NCI-H1417 (cell line): ENCODE results near the gene OGG1.
"Not testable (repeated sequence)": the region's sequence is repeated elsewhere in the genome, so short reads cannot be mapped to it uniquely, and the experiment has no call there.

Experiments
- DNase-seq, 3 experiments: peaks; one replicate each; lab custom pipeline; 2025; lab: John Stamatoyannopoulos, UW

Gene OGG1

DNA sequence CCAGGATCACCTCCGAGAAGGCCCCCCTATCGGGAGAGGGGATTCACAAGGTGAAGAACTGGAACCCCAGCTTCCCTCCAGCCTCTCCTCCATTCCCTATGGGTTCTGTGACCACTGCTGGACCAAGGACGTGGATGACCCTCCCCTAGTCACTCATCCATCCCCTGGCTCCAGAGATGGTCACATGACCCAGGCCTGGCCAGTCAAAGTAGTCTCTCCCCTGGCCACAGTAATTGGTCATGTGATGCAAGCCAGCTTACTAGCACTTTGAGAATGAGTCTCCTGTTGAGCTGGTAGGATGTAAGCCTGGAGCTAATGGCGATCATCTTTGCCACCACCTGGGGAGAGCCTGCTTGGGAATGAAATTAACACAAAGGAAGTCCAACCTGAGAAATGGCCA lies 16.1 kb downstream of the OGG1 start:
- no peak for DNase-seq

DNA sequence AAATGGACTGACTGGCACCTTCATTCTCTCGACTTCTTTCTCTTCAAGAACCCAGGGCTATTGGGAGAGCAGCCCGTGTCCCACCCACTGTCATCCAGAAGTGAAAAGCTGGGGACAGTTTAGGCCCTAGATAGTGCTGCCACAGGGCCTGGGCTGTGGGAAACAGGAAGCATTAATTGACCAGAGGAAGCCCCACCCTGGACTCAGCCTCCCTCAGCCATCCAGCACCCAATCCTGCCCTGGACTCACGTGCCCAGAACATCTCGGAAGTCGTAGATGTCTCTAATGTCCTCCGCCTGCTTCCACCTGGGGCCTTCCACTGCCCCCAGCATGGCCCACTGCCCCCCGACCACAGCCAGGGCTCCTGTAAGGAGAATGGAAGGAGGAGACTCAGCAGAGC lies 17.7 kb downstream of the OGG1 start:
- no peak for DNase-seq

DNA sequence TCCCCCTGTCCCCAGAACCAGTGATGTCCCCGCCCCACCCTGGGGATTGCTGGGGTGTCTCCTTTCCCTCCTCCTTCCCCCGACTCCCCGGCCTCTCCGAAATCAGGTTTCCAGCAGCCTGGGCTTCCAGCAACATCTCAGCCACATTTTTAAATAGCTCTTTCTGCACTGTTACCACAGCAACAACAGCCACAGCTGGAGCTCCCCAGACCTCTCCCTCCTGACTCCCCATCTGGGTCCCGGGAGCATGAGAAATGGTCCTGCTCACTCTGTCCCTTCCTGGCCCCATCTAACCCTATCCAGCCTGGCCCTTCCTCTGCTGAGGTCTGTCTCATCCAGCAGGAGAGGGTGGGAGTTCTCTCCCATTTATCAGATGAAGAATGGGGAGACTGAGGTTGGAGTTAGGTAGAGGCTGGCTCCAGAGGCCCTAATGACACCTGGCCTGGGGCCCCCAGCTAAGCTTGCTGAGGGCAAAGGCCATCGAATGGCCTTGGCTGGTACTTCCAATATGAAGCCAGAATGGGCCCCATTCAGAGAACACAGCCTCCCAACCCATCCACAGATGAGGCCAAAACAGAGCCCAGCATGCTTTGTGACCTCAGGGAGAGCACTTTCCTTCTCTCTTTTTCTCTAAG lies 18.5 kb downstream of the OGG1 start:
- no peak for DNase-seq

DNA sequence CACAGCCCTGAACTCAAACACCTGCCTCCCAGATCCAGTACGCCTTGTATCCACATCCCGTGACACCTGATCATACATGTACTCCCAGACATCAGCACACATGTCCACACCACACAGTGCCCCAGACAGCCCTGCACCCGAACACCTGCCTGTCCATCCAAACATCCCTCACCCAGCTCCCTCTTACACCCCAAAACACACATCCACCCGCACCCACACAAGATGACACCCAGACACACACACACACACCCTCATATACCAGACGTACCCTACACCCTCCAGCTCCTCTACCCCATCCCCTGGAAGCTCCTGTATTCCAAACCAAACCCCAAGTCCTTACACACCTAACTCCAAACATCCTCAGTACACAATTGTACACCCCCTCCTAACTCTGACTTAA lies 19.3 kb downstream of the OGG1 start:
- no peak for DNase-seq

DNA sequence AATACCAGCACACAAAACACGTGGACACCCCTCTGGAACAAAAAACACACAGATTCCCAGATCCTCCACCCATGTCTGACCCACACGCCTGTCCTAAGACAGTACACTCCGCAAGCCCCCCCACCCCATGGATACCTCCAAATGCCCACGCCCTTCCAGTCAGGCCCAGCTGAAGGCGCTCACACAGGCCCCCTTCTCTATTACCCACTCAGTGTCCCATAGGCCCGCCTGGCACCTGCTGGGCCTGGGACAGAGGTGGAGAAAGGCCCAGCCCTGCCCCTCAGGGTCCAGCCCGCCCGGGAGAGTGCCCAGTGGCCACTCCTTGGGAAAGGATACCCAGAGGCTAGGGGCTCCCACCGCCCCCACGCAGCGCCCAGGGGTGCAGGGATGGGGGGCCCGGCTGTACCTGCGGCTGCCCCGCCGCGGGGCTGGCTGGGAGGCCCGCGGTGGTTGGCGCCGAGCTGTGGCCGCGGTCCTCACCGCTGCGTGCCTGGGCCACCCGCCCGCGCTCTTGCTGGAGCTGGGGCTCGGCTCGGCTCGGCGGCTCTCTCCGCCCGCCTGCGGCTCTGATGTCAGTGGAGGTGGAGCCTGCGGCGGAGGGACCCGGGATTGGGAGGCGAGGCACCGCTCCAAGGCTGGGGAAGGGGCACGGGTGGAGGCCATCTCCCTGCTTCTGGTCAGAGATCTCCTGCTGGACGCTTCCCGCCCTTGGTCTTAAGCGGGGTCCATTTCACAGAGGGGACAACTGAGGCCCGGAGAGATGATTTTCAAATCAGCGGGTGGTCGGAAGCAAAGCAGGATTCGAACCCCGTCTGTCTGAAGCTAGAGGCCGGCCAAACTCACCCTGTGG lies 19.9 kb downstream of the OGG1 start, which contains the start of gene CAMK1:
CAMK1 (minus strand) TSS at position 522 of the 850 bp plus-strand sequence. CDS start 2,198 bp downstream, outside the sequence.
- peak; percentile 1 to 51 (median 44) for DNase-seq

DNA sequence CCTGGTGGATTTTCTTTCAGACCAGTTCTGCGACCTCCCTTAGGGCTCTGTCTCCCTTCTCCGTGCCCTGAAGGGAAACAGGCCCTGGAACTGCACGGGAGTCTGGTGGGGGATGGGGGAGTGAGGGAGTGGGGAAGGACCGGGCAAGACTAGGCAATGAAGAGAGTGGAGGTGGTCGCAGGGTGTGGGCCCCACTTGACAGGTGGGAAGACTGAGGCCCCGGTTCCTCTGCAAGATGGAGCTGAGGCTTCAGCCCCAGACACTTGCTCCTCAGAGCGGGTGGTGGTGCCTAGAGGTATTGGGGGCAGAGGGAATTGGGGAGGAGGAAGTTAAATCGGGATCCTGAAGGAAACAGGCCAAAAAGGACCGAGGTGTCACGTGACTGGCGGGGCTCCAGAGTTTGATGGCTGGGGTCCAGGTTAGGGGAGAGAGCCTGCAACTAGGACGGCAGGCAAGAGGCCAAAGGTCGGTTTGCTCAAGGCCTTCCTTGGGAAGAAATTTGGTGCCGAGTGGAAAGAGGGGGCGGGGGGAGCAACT lies 20.6 kb downstream of the OGG1 start:
- no peak for DNase-seq

DNA sequence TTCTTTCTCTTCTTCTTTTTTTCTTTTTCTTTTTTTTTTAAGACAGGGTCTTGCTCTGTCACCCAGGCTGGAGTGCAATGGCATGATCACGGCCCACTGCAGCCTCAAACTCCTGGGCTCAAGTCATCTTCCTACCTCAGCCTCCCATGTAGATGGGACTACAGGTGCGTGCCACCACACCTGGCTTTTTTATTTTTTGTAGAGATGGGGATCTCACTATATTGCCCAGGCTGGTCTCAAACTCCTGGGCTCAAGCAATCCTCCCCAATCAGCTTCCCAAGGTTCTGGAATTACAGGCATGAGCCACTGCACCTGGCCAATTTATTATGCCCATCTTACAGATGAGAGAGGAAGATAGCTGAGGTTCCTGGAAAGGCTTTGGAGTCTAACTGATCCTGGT lies 21.3 kb downstream of the OGG1 start:
- DNase-seq: not testable (repeated sequence)

DNA sequence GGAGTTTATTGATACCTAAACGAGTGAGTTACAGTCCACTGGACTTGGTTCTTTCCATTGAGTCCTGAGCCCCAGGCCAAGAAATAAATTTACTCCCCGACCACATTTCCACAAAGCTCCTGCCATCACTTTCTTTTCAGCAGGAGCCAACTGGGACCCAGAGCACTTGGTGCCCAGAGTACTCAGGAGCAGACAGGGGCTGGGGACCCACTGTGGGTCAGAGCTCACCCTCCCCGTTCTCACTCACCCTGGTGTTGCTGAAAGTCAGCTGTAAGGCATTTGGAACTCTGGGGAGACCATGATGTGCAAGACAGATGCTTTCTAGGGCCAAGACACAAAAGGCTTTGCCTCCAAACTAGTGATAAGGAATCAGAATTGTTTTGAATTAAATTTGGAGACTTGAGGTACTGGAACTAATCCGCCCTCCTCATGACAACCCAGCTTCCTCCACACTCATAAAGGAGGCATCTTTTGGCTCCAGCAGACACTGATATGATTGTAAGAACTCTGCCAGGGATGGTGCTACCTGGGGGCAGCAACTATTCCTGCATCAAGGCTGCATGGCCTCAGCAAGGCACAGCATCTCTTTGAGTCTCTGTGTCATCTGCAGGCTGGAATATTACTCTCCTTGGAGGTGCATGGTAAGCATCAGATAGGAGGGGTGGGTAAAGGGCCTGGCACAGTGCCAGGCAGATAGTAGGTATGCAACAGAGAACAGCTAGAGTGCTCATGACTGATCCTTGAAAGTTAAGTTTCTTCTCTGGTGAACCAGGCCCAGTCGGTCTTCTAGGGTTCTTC lies 27.3 kb downstream of the OGG1 start:
- DNase-seq: no peak

DNA sequence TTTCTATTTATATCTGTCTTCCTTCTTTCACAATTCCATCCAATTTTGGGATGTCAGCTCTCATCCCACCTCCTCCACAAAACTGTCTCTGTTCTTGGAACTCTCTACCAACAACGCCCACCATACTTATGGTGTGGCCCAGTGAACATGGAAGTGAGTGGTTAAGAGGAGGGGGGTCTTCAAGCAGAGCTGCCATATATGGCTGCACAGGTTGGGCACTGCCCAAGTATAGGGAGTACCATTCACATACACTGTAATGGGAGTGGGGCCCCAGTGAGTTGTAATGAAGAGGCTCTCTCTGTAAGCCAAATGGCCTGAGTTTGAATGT lies 27.9 kb downstream of the OGG1 start:
- no peak for DNase-seq

DNA sequence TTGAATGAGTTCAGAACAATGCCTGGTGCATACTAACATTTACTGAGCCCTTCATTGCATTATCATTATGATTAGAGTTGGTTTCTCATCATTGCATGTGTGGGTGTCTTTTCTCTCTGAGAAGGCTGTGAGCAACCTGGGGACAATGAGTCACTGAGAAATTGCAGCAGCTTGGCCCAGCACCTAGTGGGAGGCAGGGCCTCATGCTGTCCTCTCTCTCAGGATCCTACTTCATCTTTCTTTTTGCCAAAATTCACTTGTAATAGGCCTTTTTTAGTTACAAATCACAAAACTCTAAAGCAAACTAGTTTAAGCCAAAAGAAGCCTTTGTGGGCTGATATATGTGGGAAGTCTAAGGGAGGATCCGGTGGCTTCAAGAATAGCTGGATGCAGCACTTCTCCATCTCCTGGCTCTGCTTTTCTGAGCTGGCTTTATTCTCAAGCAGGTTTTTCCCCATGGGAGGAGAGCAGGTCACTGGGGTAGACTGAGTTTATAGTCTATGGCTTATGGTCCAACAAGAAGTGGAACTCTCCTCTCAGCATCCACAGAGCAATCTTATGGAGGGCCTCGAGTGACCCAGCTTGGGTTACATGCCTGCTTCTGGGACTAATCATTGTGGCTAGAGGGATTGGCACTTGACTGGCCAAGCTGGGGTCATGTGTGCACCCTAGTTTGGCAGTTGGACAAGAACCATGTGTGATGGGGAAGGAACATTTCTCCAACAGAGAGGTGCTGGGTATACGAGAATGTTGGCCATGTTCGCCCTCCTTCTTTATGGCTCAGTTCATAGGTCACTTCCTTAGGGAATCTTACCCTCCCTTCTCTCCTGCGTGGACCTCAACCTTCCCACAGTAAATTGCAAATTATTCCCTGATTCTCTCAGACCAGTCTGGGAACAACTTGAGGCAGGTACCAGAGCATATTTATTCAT lies 28.7 kb downstream of the OGG1 start:
- DNase-seq: no peak

DNA sequence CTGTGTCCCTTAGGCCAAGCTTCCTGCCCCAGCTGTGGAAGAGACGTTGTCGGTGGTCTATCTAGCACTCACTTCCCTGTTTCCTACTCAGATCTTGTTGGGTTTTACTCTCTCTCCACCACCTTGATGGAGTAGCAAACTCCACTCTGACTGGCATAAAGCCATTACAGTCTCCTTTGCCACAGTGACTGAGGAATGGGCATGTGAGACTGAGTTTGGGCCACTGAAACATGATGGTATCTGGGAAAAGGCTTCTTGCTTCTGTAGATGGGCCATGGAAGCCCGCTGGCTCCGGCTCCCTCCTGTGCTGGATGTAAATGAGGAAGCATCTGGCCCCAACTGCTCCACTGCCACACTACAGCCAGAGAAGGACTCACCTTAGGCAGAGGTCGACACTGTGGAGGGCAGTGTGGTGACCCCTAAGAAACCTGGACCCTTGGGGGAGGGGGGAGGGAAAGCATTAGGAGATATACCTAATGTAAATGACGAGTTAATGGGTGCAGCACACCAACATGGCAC lies 29.4 kb downstream of the OGG1 start:
- no peak for DNase-seq

DNA sequence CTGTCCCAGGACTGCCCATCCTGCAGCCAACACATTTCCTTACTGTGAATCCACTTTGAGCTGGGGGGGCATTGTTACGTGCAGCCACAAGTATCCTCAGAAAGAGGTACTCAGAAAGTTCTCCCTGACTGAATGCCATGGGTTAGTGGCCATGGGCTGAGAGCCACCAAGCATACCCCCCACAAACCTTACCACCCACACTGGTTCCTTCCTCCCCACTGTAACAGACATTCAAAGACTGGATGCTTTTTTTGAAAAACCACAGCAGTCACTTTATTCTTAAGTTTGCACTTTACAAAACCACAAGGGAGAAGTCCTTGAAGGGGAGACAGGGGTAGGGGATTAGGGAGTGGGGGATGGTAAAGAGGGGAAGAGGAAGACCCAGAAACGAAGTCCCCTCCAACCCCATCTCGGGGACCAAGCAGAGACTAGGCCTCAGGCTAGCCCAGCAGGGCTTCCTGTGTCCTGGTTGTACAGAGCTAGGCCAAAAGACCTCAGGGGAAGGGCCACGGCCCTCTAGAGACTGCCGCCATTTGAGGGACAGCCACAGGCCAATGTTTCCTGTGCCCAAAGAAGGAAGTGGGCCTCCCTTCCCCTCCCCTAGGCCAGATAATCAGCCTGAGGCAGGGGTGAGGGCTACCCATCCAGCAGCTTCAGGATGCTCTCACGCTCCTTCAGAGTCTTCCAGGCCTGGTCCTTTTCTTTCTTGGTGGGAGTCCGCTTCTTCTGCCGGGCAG lies 30.1 kb downstream of the OGG1 start:
- DNase-seq: no peak

DNA sequence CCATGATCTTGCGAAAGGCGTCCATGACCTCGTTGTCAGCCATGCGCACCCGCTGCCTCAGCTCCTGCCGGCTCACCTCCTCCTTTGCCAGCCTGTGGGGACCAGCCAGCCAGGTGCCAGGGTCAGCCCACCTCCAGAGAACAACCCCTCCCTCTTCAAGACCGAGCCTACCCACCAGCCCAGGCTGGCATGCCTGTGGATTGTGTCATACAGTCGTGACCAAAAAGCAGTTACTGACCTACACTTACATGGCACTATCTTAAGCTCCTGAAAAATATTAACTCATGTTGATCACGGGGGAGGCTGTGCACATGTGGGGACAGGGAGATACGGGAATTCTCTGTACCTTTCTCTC lies 30.7 kb downstream of the OGG1 start:
- DNase-seq: no peak

DNA sequence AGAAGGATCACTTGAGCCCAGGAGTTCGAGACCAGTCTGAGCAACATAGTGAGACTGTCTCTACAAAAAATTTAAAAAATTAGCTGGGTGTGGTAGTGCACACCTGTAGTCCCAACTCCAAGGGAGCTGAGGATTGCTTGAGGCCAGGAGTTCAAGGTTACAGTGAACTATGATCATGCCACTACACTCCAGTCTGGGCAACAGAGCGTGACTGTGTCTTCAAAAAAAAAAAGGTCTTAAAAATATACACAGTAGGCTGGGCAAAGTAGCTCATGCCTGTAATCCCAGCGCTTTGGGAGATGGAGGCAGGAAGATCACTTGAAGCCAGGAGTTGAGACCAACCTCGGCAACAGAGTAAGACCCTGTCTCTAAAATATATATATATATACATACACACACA lies 31.2 kb downstream of the OGG1 start:
- no peak for DNase-seq

DNA sequence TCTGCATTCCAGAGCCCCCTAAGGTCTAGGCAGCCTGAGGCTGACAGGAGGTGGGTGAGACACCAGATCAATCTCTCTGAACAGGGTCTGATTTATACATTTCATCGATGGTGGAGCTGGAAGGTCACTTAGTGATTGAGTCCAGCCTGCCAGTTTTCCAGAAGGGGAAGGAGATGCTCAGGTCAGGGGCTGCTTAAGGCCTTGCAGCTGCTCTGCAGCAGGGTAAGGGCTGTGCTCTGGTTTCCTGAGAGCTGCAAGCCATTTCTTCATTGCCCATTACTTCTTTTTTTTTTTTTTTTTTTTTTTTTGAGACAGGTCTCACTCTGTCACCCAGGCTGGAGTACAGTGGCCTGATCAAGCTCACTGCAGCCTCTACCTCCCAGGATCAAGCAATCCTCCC lies 31.8 kb downstream of the OGG1 start:
- no peak for DNase-seq

DNA sequence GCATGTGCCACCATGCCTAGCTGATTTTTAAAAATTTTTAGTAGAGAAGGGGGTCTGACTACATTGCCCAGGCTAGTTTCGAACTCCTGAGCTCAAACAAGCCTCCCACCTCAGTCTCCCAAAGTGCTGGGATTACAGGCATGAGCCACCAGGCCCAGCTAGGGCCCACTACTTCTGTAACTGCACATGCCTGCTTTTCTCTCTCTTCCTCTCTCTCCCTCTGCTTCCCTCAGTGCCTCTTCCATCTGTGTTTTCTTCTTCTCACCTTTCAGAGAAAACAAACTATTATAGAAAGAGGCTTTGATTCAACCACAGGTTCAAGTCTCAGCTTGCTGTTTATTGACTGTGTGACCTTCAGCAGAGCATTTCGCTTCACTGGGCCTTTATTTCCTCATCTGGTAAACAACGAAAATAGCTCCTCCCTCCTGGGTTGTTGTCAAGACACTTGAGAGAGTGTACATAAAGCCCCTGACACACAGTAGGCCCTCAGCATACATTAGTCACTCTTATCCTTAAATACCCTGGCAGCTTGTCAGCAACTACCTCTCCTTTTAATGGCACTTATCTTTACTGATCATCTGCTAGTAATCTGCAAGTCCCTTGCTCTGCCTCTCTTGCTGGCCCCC lies 32.3 kb downstream of the OGG1 start:
- DNase-seq: no peak

DNA sequence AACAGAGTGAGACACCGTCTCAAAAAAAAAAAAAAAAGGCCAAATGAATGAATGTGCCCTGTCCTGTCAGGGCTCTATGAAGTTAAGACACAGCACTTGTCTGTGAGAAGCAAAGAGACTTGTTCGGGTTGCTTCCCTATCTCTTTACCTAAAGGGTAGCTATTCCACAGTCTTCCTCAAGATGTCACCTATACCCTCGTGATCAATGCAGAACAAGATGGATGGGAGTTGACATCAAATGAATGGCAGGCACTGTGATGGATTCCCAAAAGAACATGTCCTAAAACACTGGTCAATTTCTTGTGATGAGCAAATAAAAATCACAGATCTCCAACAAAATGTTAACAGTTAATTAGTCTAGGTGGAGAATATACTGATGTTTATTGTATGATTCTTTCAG lies 33.0 kb downstream of the OGG1 start:
- peak in 1 of 3 experiments; percentile 15 for DNase-seq

DNA sequence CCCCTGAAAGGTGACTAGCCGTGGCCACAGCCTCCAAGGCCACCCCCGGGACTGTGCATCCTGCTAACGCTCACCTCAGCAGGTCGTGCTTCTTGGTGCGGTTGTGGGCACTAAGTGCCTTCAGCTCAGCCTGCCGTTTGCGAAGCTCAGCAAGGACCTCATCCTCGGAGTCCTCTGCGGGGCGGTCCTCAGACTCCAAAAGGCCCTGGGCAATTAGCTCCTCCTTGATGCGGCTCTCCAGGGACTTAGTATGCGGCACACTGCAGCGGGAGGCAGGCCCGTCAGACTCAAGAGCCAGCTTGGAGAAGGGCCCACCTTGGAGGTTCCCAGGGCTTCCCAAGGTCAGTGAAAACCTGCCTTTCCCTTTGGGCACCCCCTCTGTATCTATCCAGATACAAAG lies 34.2 kb downstream of the OGG1 start:
- DNase-seq: no peak

DNA sequence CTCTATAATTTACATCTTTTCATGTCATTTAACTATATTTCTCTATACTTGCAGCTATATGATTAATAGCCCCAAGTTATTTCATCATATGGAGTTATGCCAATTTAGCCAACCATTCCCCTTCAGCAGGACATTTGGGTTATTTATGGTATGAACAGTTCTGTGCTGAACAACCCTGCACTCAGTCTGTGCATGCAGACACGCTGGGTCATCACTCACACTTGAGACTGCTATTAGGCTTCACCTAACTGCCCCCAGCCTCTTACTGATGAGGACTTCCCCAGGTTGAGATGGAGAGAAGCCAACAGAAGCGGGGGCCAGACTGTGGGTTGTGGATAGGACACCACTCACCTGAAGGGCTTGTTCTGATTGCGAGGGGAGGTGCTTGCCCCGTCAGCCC lies 35.2 kb downstream of the OGG1 start:
- no peak for DNase-seq

DNA sequence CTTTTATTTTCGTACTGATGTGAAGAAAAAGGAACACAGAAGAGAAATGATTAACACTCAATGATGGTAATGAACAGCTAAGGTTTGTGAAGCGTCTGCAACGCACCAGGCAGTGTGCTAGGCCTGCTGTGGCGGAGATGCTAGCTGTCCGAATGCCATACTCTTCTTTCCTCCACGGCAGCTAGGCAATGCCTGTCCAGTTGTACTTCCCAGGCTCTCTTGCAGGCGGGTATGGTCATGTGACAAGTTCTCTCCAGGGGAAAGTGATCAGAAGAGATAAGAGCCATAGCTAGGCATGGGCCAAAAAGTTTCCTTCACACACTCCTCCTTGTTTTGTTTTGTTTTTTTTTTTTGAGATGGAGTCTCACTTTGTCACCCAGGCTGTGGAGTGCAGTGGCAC lies 35.9 kb downstream of the OGG1 start:
- no peak for DNase-seq
